Kidney epithelial cell (primary cell): ENCODE results near the gene FOXK1. TPM values are rescaled to one million over a fixed set of nuclear protein-coding genes. Genes with fewer than 3 reads are reported as not detected.

ENCODE experiments used
- DNase-seq: peaks from one replicate; pipeline ENCODE4 v3.0.0-alpha.2; 2010; ENCODE audit warnings: low read depth
- H3K27me3 ChIP-seq: 2 replicates; pipeline ENCODE4 v1.6.0; 2011; ENCODE audit warnings: low read length; ENCODE audit not compliant: control insufficient read depth, insufficient read depth
- H3K36me3 ChIP-seq: 2 replicates; pipeline ENCODE4 v1.5.1; 2011; ENCODE audit warnings: low read length; ENCODE audit not compliant: control insufficient read depth, insufficient read depth
- H3K4me3 ChIP-seq: 2 replicates; pipeline ENCODE4 v1.5.1; 2011; ENCODE audit warnings: low read depth, mild to moderate bottlenecking, control low read depth, low read length
- CTCF ChIP-seq: IDR thresholded peaks from 2 replicates; pipeline ENCODE4 v1.5.1; 2011; ENCODE audit warnings: mild to moderate bottlenecking, moderate library complexity, low read length, control low read depth, inconsistent platforms; ENCODE audit not compliant: insufficient read depth, poor library complexity, severe bottlenecking
- total RNA-seq: library from RNA; depleted of rRNA; stranded (reverse); fragments of >200 nt; gene quantifications from 2 replicates; pipeline ENCODE4 v1.2.3, GENCODE V29; 2015

Gene FOXK1
- total RNA-seq, 1 donor from 2014 or later, result 48.2 TPM

- TF ChIP-seq CTCF, result no peak
- H3K27me3 ChIP-seq, result no peaks in the 10 kb centered on the region
- no peak for DNase-seq
- no peak overlapping the region for H3K4me3 ChIP-seq
- peaks cover 2% of the 10 kb centered on the region for H3K36me3 ChIP-seq
Measured at GRCh38 chr7:4748231-4748681, 66.2 kb downstream of the FOXK1 start.

- H3K4me3 ChIP-seq, result no peak overlapping the region
- H3K27me3 ChIP-seq, result no peaks in the 10 kb centered on the region
- peaks cover 2% of the 10 kb centered on the region for H3K36me3 ChIP-seq
- no peak for TF ChIP-seq CTCF
- no peak for DNase-seq
Measured at GRCh38 chr7:4749363-4749762, 67.3 kb downstream of the FOXK1 start.

GRCh38 chr7:4749798-4750197, 67.7 kb downstream of the FOXK1 start:
- Histone ChIP-seq H3K27me3 (no peaks in the 10 kb centered on the region), H3K4me3 (no peak overlapping the region), H3K36me3 (peaks cover 3% of the 10 kb centered on the region)
- DNase-seq, result no peak
- no peak for TF ChIP-seq CTCF

GRCh38 chr7:4751398-4751947, 69.4 kb downstream of the FOXK1 start:
- Histone ChIP-seq H3K36me3 (peaks cover 3% of the 10 kb centered on the region), H3K4me3 (no peak overlapping the region), H3K27me3 (no peaks in the 10 kb centered on the region)
- DNase-seq, result no peak
- TF ChIP-seq CTCF, result no peak

- H3K4me3 ChIP-seq, result no peak overlapping the region
- no peaks in the 10 kb centered on the region for H3K27me3 ChIP-seq
- TF ChIP-seq CTCF, result peak; percentile 99
- no peak for DNase-seq
- H3K36me3 ChIP-seq, result peaks cover 3% of the 10 kb centered on the region
Measured at GRCh38 chr7:4753598-4754432, 71.7 kb downstream of the FOXK1 start.
